HUES6 (cell line): Measurements from ENCODE around the gene MSANTD4.
"Not testable (repeated sequence)": the region's sequence is repeated elsewhere in the genome, so short reads cannot be mapped to it uniquely, and the experiment has no call there.

Experiments used
- H3K27ac ChIP-seq: 2 replicates; pipeline ENCODE4 v1.7.0; 2013; ENCODE audit warnings: low read depth, mild to moderate bottlenecking, low read length, inconsistent platforms
- H3K27me3 ChIP-seq: 2 replicates; pipeline ENCODE4 v1.6.1; 2013; ENCODE audit warnings: low read length; ENCODE audit not compliant: control insufficient read depth, insufficient read depth
- H3K36me3 ChIP-seq: 2 replicates; pipeline ENCODE4 v1.6.1; 2013; ENCODE audit warnings: low read length; ENCODE audit not compliant: control insufficient read depth, insufficient read depth
- H3K4me1 ChIP-seq: 2 replicates; pipeline ENCODE4 v1.6.1; 2013; ENCODE audit warnings: low read length; ENCODE audit not compliant: control insufficient read depth, insufficient read depth
- H3K4me3 ChIP-seq: 2 replicates; pipeline ENCODE4 v1.5.1; 2013; ENCODE audit warnings: low read depth, low read length
- H3K9ac ChIP-seq: one replicate; pipeline ENCODE4 v1.6.1; 2013; ENCODE audit warnings: mild to moderate bottlenecking, low read length
- H3K9me3 ChIP-seq: 2 replicates; pipeline ENCODE4 v1.6.1; 2013; ENCODE audit warnings: low read depth, low read length; ENCODE audit not compliant: control insufficient read depth, insufficient read depth

The MSANTD4 gene

DNA sequence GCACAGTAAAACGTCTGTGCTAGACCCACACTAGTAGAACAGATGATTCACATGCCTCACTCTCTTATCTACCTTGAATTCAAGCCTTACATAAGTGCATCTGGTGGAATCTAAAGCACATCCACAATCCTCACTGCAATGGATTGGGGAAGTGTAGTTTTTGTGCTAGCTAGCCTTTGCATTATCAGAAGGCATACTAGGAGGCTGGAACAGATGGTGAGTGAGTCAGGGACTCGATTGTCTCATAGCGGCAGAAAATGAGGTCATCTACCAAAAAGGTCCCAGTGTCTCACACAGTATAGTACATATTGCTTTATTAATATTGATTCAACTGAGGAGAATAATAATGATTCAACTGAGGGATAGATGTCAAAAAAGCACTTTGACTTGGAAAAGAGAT lies 9.3 kb downstream of the MSANTD4 start:
- no peak overlapping the region for H3K4me3 ChIP-seq
- no peaks in the 10 kb centered on the region; the same call in 1 of the 2 replicates for H3K4me1 ChIP-seq
- peaks cover 38% of the 10 kb centered on the region for H3K36me3 ChIP-seq
- no peaks in the 10 kb centered on the region; the same call in 1 of the 2 replicates for H3K9me3 ChIP-seq
- no peak overlapping the region for H3K9ac ChIP-seq
- no peaks in the 10 kb centered on the region for H3K27me3 ChIP-seq
- H3K27ac ChIP-seq, result no peak overlapping the region

DNA sequence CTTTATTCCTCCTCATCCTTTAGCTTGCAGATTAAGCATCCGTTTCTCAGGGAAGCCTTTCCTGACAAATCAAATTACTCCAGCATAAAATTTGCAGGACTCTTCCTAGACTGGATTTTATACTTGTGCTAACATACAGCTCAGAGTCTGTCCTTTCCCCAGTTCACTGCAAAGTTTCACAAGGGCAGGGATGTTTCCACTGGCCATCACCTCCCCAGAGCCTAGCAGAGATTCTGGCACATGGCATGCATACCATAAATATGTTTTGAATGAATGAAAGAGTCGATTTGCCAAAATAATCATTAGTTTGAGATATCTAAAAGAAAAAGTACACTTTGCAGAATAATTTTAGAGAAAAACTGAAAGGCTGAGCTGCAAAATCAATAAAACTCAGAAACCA lies 10.6 kb downstream of the MSANTD4 start:
- Histone ChIP-seq H3K4me3 (no peak overlapping the region), H3K9ac (no peak overlapping the region), H3K27ac (no peak overlapping the region), H3K36me3 (peaks cover 51% of the 10 kb centered on the region), H3K4me1 (no peaks in the 10 kb centered on the region; the same call in 1 of the 2 replicates), H3K9me3 (no peaks in the 10 kb centered on the region; the same call in 1 of the 2 replicates), H3K27me3 (no peaks in the 10 kb centered on the region)

DNA sequence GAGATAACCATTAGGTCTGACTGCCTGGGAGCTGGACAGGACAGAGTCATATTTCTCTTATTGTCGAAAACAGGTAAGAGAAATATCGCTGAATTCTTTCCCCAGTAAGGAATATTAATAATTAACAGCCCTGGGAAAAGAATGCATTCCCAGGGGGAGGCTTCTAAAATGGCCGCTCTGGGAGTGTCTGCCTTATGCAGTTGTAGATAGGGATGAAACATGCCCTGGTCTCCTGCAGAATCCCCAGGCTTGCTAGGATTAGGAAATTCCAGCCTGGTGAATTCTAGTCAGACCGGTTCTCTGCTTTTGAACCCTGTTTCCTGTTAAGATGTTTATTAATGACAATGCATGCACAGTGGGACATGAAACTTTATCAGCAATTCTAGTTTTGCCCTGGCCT lies 18.9 kb downstream of the MSANTD4 start:
- H3K9me3 ChIP-seq, result peaks cover 26% of the 10 kb centered on the region
- not testable (repeated sequence) for H3K4me1 ChIP-seq, H3K27me3 ChIP-seq, H3K9ac ChIP-seq, H3K27ac ChIP-seq, H3K4me3 ChIP-seq
- H3K36me3 ChIP-seq, result peaks cover 48% of the 10 kb centered on the region

DNA sequence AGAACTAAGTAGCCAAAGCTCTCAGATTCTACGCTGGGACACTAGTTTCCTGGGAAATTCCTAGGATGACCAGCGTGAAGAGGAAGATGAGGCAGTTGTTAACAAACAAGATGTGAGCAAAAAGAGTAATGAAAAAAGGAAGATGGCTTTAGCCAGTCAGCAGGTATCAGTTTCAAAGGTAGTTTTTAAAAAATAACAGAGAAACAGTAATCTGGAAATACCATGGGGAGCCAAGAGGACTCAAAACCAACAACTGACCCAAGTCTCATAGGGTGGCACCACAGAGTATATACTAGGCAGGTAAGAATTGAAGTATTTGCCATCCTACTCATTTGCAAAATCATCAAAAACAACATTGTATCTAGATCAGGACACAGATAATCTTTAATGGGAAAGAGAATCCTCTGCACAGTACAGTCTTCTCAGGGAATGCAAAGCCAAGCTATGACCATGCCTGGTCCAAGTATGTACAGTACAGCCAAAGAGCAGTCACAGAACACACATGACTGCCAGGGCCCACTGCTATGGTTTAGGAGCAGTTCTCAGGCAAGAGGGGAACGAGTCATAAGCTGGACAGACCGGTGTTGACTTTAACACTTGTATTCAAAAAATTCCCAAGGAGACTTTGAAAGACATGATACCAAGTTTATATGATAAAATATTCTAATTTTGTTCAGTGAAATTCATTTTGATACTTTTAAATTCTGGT lies 20.6 kb downstream of the MSANTD4 start:
- Histone ChIP-seq H3K9ac (no peak overlapping the region), H3K36me3 (peaks cover 35% of the 10 kb centered on the region), H3K27ac (no peak overlapping the region), H3K4me1 (no peaks in the 10 kb centered on the region), H3K4me3 (no peak overlapping the region), H3K9me3 (peaks cover 26% of the 10 kb centered on the region), H3K27me3 (no peaks in the 10 kb centered on the region)

DNA sequence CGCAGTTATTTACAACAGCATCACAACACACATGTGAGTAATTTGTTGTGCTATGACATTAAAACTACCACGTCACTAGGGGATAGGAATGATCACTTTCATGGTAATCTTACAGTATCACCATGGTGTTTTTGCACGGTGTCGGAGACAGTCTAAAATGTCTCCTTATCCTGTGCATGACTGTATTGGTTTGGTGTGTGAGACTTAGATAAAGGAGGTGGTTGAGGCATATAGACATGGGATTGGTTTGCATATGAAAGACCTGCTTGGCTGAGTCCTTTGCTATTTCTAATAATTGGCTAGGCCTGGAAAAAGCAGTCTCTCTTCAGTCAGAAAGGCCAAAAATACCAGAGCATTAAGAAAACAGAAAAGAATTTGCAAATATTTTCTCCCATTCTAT lies 30.2 kb downstream of the MSANTD4 start:
- H3K4me3 ChIP-seq, result no peak overlapping the region
- H3K4me1 ChIP-seq, result peaks cover 8% of the 10 kb centered on the region; the same call in 1 of the 2 replicates
- peaks cover 2% of the 10 kb centered on the region; the same call in 1 of the 2 replicates for H3K9me3 ChIP-seq
- H3K27me3 ChIP-seq, result no peaks in the 10 kb centered on the region
- no peak overlapping the region for H3K9ac ChIP-seq
- peaks cover 11% of the 10 kb centered on the region for H3K36me3 ChIP-seq
- H3K27ac ChIP-seq, result no peak overlapping the region

DNA sequence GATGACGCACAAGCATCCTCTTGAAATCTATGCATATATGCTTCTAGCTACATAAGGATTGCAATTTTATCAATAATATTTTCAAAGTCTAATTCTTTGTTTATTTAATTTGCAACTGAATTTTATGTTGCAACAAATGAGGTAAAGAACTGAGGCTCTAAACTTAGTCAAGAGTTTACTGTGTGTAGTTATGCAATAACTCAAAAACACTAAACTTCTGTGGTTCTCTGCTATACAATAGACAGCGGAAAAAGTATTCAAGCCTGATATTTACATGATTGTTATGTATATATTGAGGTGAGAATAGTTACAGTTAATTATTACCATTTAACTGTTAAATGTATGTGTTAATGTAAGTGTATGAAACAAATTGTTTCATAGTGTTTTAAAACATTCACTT lies 32.9 kb downstream of the MSANTD4 start:
- Histone ChIP-seq H3K4me3 (no peak overlapping the region), H3K27ac (no peak overlapping the region)

GRCh38 chr11:105988197-105988596 lies 33.8 kb downstream of the MSANTD4 start:
- Histone ChIP-seq H3K4me3 (no peak overlapping the region), H3K9me3 (no peaks in the 10 kb centered on the region), H3K36me3 (no peaks in the 10 kb centered on the region), H3K4me1 (peaks cover 8% of the 10 kb centered on the region; the same call in 1 of the 2 replicates), H3K27ac (no peak overlapping the region), H3K27me3 (no peaks in the 10 kb centered on the region), H3K9ac (no peak overlapping the region)

More for the DNA sequence above, 32.9 kb downstream of the MSANTD4 start:
- H3K4me1 ChIP-seq, result peaks cover 8% of the 10 kb centered on the region; the same call in 1 of the 2 replicates
- H3K9me3 ChIP-seq, result peaks cover 1% of the 10 kb centered on the region; the same call in 1 of the 2 replicates
- H3K9ac ChIP-seq, result no peak overlapping the region
- H3K27me3 ChIP-seq, result no peaks in the 10 kb centered on the region
- no peaks in the 10 kb centered on the region for H3K36me3 ChIP-seq

DNA sequence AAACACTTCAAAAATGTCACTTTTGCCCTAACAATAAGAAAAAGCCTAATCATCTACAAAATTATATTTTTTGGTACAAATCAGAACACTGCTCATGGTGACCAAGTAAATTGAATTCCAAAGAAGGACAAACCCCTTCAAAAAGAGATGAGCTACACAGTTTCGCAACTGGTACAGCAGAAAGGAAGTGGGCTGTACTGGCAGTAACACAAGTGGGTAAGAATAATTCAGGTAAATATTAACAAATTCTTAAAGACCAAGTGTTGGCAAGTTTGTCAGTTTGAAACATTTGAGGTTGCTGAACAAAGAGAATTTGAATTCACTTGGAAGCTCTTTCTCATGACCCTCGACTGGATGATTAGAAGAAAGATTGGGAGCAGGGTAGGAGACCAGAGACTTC lies 35.5 kb downstream of the MSANTD4 start:
- H3K4me3 ChIP-seq, result no peak overlapping the region
- no peaks in the 10 kb centered on the region for H3K9me3 ChIP-seq
- peaks cover 8% of the 10 kb centered on the region; the same call in 1 of the 2 replicates for H3K4me1 ChIP-seq
- no peaks in the 10 kb centered on the region for H3K36me3 ChIP-seq
- H3K27ac ChIP-seq, result no peak overlapping the region
- H3K27me3 ChIP-seq, result no peaks in the 10 kb centered on the region
- H3K9ac ChIP-seq, result no peak overlapping the region

- no peak overlapping the region for H3K9ac ChIP-seq
- no peak overlapping the region for H3K4me3 ChIP-seq
- no peaks in the 10 kb centered on the region for H3K36me3 ChIP-seq
- no peaks in the 10 kb centered on the region for H3K9me3 ChIP-seq
- no peaks in the 10 kb centered on the region for H3K4me1 ChIP-seq
- no peaks in the 10 kb centered on the region for H3K27me3 ChIP-seq
- no peak overlapping the region for H3K27ac ChIP-seq
Measured at GRCh38 chr11:105979997-105980703, 41.9 kb downstream of the MSANTD4 start.

DNA sequence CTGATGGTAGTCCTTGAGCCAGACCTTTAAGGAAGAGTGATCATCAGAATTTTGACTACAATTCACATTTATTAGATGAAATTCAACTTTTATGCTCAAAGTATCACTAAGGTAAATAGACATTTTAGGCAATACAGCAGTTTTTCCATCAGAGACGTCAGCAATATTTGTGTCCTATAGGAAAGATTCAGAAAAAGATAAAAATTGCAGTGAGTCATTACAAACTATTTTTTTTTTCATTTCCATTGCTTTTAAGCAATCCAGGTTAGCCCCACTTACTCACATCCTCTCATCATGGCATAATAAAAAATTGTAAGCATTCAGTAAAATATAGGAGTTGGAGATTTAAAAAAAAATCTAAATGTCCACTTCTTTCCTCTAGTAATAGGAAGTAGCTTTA lies 46.9 kb downstream of the MSANTD4 start:
- Histone ChIP-seq H3K4me1 (no peaks in the 10 kb centered on the region), H3K9ac (no peak overlapping the region), H3K36me3 (no peaks in the 10 kb centered on the region), H3K27ac (no peak overlapping the region), H3K9me3 (no peaks in the 10 kb centered on the region), H3K27me3 (no peaks in the 10 kb centered on the region), H3K4me3 (no peak overlapping the region)

- H3K4me1 ChIP-seq, result peaks cover 7% of the 10 kb centered on the region; the same call in 1 of the 2 replicates
- no peaks in the 10 kb centered on the region for H3K27me3 ChIP-seq
- no peak overlapping the region for H3K4me3 ChIP-seq
- no peaks in the 10 kb centered on the region for H3K36me3 ChIP-seq
- no peak overlapping the region for H3K9ac ChIP-seq
- H3K27ac ChIP-seq, result no peak overlapping the region
- no peaks in the 10 kb centered on the region for H3K9me3 ChIP-seq
Measured at GRCh38 chr11:105969756-105970155, 52.3 kb downstream of the MSANTD4 start.
